Activated T-cell treated with anti-CD3 and anti-CD28 coated beads, Interleukin-2, amount 50 U/mL, for 48 hours (primary cell): ENCODE results near the gene TSPYL6.

Source experiments
- DNase-seq, 2 experiments: peaks; one replicate each; pipeline ENCODE4 v3.0.0-alpha.2; 2020

The TSPYL6 gene

GRCh38 chr2:54255230-54256090 is 569 bp downstream of the TSPYL6 start:
- DNase-seq = no peak

GRCh38 chr2:54254180-54254579 is 1.8 kb downstream of the TSPYL6 start:
- no peak for DNase-seq

GRCh38 chr2:54249629-54250028 is 6.4 kb downstream of the TSPYL6 start:
- DNase-seq = no peak

GRCh38 chr2:54247115-54247514 is 8.9 kb downstream of the TSPYL6 start:
- DNase-seq = no peak

GRCh38 chr2:54240515-54241469 is 15.2 kb downstream of the TSPYL6 start:
- no peak for DNase-seq

- no peak for DNase-seq
Observed at GRCh38 chr2:54239427-54239826, 16.6 kb downstream of the TSPYL6 start.

- no peak for DNase-seq
Observed at GRCh38 chr2:54237428-54237827, 18.6 kb downstream of the TSPYL6 start.

- DNase-seq = no peak
Observed at GRCh38 chr2:54233832-54234649, 22.0 kb downstream of the TSPYL6 start.

GRCh38 chr2:54228945-54229344 is 27.1 kb downstream of the TSPYL6 start:
- DNase-seq = no peak

- no peak for DNase-seq
Observed at GRCh38 chr2:54227798-54228197, 28.2 kb downstream of the TSPYL6 start.

GRCh38 chr2:54226260-54226659 is 29.8 kb downstream of the TSPYL6 start:
- no peak for DNase-seq

- DNase-seq = no peak
Observed at GRCh38 chr2:54224997-54225396, 31.0 kb downstream of the TSPYL6 start.

- DNase-seq = no peak
Observed at GRCh38 chr2:54213082-54213481, 42.9 kb downstream of the TSPYL6 start.

- no peak for DNase-seq
Observed at GRCh38 chr2:54212456-54212855, 43.6 kb downstream of the TSPYL6 start.

GRCh38 chr2:54209379-54209778 is 46.6 kb downstream of the TSPYL6 start:
- DNase-seq = no peak

- DNase-seq = no peak
Observed at GRCh38 chr2:54208364-54209240, 47.4 kb downstream of the TSPYL6 start.

- DNase-seq = no peak
Observed at GRCh38 chr2:54207666-54208195, 48.3 kb downstream of the TSPYL6 start.

- DNase-seq = no peak
Observed at GRCh38 chr2:54206596-54206995, 49.4 kb downstream of the TSPYL6 start.

- DNase-seq = no peak
Observed at GRCh38 chr2:54204476-54204875, 51.6 kb downstream of the TSPYL6 start.
